ENCODE data around the gene CYP4F11.
"Not testable (repeated sequence)": the region's sequence is repeated elsewhere in the genome, so short reads cannot be mapped to it uniquely, and the experiment has no call there.

Gene CYP4F11

DNA sequence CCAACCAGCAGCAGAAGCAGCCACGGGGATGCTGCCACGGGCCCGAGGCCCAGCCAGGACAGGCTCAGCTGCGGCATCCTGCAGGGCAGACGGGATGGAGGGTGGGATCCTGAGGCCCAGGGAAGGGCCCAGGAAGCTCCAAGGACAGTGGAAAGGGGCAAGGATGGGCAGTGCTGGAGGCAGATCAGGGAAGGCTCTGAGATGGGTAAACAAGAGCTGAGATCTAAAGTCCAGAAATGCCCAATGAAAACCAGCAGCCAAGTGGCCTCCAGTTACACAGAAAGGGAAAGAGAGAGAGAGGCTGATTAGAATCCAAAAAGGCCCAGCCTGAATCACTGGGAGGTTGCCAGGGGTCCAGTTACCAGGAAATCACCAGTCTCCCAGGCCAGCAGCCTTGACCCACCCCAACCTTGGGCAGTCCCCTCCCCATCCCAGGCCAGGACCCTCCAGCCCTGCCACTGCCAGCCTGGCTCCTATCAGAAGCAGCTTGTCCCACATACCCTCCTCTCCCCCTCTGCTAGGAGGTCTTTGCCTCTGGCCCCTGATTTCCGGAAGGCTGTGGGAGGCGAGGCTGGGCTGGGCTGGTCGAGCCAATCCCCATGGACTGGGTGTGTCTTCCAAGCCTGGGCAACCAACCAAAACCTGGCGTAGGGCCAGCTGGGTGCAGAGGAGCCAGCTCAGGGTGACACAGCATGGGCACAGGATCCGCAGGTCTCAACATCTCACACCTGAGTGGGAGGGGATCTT lies at the start of gene CYP4F11:
TSS of gene CYP4F11 (minus strand) at position 198 of the 747 bp plus-strand sequence. CDS start at position 77, 121 bp downstream.
- Histone ChIP-seq H3K9me3 (ENCODE audit: control insufficient read depth in 1 of 2, low read length in 2 of 2) (peaks cover 0 to 10% of the 10 kb centered on the region in 2 donors), H3K4me1 (ENCODE audit: control insufficient read depth in 1 of 2, insufficient read depth in 2 of 2, low read length in 2 of 2) (peaks cover 0 to 7% of the 10 kb centered on the region in 2 donors), H3K27ac (ENCODE audit: low read length) (no peak within 1 kb of the TSS), H3K4me3 (ENCODE audit: low read depth in 1 of 2, low read length in 2 of 2) (no peak within 1 kb of the TSS), H3K36me3 (ENCODE audit: control insufficient read depth in 1 of 2, insufficient read depth in 2 of 2, low read length in 2 of 2) (no peaks in the 10 kb centered on the region), H3K27me3 (ENCODE audit: low read depth, low read length) (peaks cover 5% of the 10 kb centered on the region)

- no peaks in the 10 kb centered on the region for H3K36me3 ChIP-seq (ENCODE audit: control insufficient read depth in 1 of 2, insufficient read depth in 2 of 2, low read length in 2 of 2)
- peaks cover 5 to 15% of the 10 kb centered on the region in 2 donors for H3K9me3 ChIP-seq (ENCODE audit: control insufficient read depth in 1 of 2, low read length in 2 of 2)
- no peaks in the 10 kb centered on the region for H3K27me3 ChIP-seq (ENCODE audit: low read depth, low read length)
- H3K4me3 ChIP-seq (ENCODE audit: low read depth in 1 of 2, low read length in 2 of 2), result no peak overlapping the region
- no peak overlapping the region for H3K27ac ChIP-seq (ENCODE audit: low read length)
- H3K4me1 ChIP-seq (ENCODE audit: control insufficient read depth in 1 of 2, insufficient read depth in 2 of 2, low read length in 2 of 2), result no peaks in the 10 kb centered on the region
Measured at GRCh38 chr19:15979293-15979692, 45.0 kb upstream of the CYP4F11 start.

DNA sequence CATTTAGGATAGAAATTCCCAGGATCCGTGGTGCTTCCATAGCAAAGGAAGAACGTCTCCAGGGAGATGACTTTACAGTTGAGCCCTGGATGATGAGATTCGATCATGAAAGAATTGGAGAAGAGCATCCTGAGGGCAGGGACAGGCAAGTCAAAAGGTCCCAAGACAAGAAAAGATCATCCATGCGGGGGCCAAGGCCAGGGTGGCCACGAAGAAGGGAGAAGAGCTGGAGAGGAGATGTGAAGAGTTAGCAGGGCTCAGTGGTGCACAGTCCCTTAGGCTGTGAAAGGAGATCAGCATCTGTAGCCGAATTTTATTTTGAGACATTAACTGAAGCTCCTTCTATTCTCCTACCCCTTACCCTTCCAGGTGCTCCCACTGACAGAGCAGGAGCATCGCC lies 43.4 kb upstream of the CYP4F11 start:
- Histone ChIP-seq H3K27ac (ENCODE audit: low read length) (no peak overlapping the region), H3K9me3 (ENCODE audit: control insufficient read depth in 1 of 2, low read length in 2 of 2) (peaks cover 0 to 15% of the 10 kb centered on the region in 2 donors), H3K27me3 (ENCODE audit: low read depth, low read length) (no peaks in the 10 kb centered on the region), H3K4me3 (ENCODE audit: low read depth in 1 of 2, low read length in 2 of 2) (no peak overlapping the region), H3K36me3 (ENCODE audit: control insufficient read depth in 1 of 2, insufficient read depth in 2 of 2, low read length in 2 of 2) (no peaks in the 10 kb centered on the region), H3K4me1 (ENCODE audit: control insufficient read depth in 1 of 2, insufficient read depth in 2 of 2, low read length in 2 of 2) (no peaks in the 10 kb centered on the region)

DNA sequence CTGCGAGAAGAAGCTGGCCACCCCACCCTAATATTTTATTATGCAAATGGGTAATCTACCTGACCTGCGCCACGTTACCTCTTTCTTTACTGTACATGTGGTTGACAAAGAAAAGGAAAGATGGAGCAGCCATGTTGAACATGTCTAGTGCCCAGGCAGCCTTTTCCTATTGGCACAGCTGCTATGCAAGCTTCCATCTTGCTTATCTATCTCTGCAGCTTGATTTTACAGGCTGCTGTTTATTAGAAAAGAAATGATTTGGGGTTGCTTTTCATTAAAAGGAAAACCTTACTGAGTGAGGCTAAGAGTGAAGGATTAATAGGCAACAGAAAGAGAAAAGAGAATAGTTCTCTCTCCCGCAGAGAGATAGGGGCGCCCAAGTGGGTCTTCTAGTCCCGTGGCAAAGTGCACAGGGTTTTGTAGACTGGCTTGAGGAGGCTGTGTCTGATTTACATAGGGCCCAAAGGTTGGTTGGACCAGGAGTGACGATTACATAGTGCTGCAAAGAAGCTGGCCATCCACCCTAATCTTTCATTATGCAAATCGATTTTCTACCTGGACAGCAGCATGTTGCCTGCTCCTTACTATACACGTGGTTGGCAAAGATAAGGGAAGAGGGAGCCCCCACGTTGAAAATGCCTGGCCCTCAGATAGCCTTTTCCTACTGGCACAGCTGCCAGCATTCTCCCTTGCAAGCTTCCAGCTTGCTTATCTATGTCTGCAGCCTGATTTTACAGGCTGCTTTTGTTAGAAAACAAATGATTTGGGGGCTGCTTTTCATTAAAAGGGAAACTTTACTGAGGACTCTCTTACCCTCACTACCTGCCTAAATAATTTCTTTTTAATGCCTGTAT lies 42.7 kb upstream of the CYP4F11 start:
- Histone ChIP-seq H3K4me1 (ENCODE audit: control insufficient read depth in 1 of 2, insufficient read depth in 2 of 2, low read length in 2 of 2) (no peaks in the 10 kb centered on the region), H3K27me3 (ENCODE audit: low read depth, low read length) (no peaks in the 10 kb centered on the region), H3K27ac (ENCODE audit: low read length) (no peak overlapping the region), H3K36me3 (ENCODE audit: control insufficient read depth in 1 of 2, insufficient read depth in 2 of 2, low read length in 2 of 2) (no peaks in the 10 kb centered on the region), H3K9me3 (ENCODE audit: control insufficient read depth in 1 of 2, low read length in 2 of 2) (peaks cover 0 to 12% of the 10 kb centered on the region in 2 donors), H3K4me3 (ENCODE audit: low read depth in 1 of 2, low read length in 2 of 2) (no peak overlapping the region)

DNA sequence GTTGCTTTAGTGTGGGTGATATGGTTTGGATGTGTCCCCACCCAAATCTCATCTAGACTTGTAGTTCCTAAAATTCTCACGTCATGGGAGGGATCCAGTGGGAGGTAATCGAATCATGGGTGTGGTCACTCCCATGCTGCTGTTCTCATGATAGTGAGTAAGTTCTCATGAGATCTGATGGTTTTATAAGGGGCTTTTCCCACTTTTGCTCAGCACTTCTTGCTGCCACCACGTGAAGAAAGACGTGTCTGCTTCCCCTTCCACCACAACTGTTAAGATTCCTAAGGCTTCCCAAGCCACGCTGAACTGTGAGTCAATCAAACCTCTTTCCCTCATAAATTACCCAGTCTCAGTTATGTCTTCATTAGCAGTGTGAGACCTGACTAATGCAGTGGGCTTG lies 40.5 kb upstream of the CYP4F11 start:
- no peak overlapping the region for H3K27ac ChIP-seq (ENCODE audit: low read length)
- H3K9me3 ChIP-seq (ENCODE audit: control insufficient read depth in 1 of 2, low read length in 2 of 2), result no peaks in the 10 kb centered on the region
- no peaks in the 10 kb centered on the region for H3K36me3 ChIP-seq (ENCODE audit: control insufficient read depth in 1 of 2, insufficient read depth in 2 of 2, low read length in 2 of 2)
- H3K4me3 ChIP-seq (ENCODE audit: low read depth in 1 of 2, low read length in 2 of 2), result no peak overlapping the region
- no peaks in the 10 kb centered on the region for H3K4me1 ChIP-seq (ENCODE audit: control insufficient read depth in 1 of 2, insufficient read depth in 2 of 2, low read length in 2 of 2)
- no peaks in the 10 kb centered on the region for H3K27me3 ChIP-seq (ENCODE audit: low read depth, low read length)

DNA sequence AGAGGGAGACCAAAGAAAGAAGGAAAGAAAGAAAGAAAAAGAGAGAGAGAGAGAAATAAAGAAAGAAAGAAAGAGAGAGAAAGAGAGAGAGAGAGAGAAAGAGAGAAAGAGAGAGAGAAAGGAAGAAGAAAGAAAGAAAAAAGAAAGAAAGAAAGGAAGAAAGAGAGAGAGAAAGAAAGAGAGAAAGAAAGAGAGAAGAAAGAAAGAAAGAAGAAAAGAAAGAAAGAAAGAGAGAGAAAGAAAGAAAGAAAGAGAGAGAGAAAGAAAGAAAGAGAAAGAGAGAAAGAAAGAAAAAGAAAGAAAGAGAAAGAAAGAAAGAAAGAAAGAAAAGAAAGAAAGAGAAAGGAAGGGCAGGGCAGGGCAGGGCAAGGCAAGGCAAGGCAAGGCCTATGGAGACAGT lies 37.7 kb upstream of the CYP4F11 start:
- not testable (repeated sequence) for H3K36me3 ChIP-seq (ENCODE audit: control insufficient read depth in 1 of 2, insufficient read depth in 2 of 2, low read length in 2 of 2); H3K27ac ChIP-seq (ENCODE audit: low read length); H3K27me3 ChIP-seq (ENCODE audit: low read depth, low read length); H3K9me3 ChIP-seq (ENCODE audit: control insufficient read depth in 1 of 2, low read length in 2 of 2); H3K4me3 ChIP-seq (ENCODE audit: low read depth in 1 of 2, low read length in 2 of 2); H3K4me1 ChIP-seq (ENCODE audit: control insufficient read depth in 1 of 2, insufficient read depth in 2 of 2, low read length in 2 of 2)

GRCh38 chr19:15971224-15971780 lies 37.0 kb upstream of the CYP4F11 start:
- Histone ChIP-seq H3K27me3 (ENCODE audit: low read depth, low read length) (no peaks in the 10 kb centered on the region), H3K27ac (ENCODE audit: low read length) (no peak overlapping the region), H3K36me3 (ENCODE audit: control insufficient read depth in 1 of 2, insufficient read depth in 2 of 2, low read length in 2 of 2) (no peaks in the 10 kb centered on the region), H3K4me1 (ENCODE audit: control insufficient read depth in 1 of 2, insufficient read depth in 2 of 2, low read length in 2 of 2) (no peaks in the 10 kb centered on the region), H3K4me3 (ENCODE audit: low read depth in 1 of 2, low read length in 2 of 2) (no peak overlapping the region), H3K9me3 (ENCODE audit: control insufficient read depth in 1 of 2, low read length in 2 of 2) (no peaks in the 10 kb centered on the region)

GRCh38 chr19:15964231-15964630 lies 29.9 kb upstream of the CYP4F11 start:
- no peaks in the 10 kb centered on the region for H3K36me3 ChIP-seq (ENCODE audit: control insufficient read depth in 1 of 2, insufficient read depth in 2 of 2, low read length in 2 of 2)
- H3K27me3 ChIP-seq (ENCODE audit: low read depth, low read length), result no peaks in the 10 kb centered on the region
- H3K4me1 ChIP-seq (ENCODE audit: control insufficient read depth in 1 of 2, insufficient read depth in 2 of 2, low read length in 2 of 2), result no peaks in the 10 kb centered on the region
- H3K4me3 ChIP-seq (ENCODE audit: low read depth in 1 of 2, low read length in 2 of 2), result no peak overlapping the region
- no peak overlapping the region for H3K27ac ChIP-seq (ENCODE audit: low read length)
- peaks cover 0 to 2% of the 10 kb centered on the region in 2 donors for H3K9me3 ChIP-seq (ENCODE audit: control insufficient read depth in 1 of 2, low read length in 2 of 2)

GRCh38 chr19:15962319-15962718 lies 28.0 kb upstream of the CYP4F11 start:
- H3K9me3 ChIP-seq (ENCODE audit: control insufficient read depth in 1 of 2, low read length in 2 of 2), result peaks cover 0 to 2% of the 10 kb centered on the region in 2 donors
- no peaks in the 10 kb centered on the region for H3K4me1 ChIP-seq (ENCODE audit: control insufficient read depth in 1 of 2, insufficient read depth in 2 of 2, low read length in 2 of 2)
- no peak overlapping the region for H3K27ac ChIP-seq (ENCODE audit: low read length)
- H3K36me3 ChIP-seq (ENCODE audit: control insufficient read depth in 1 of 2, insufficient read depth in 2 of 2, low read length in 2 of 2), result no peaks in the 10 kb centered on the region
- H3K4me3 ChIP-seq (ENCODE audit: low read depth in 1 of 2, low read length in 2 of 2), result no peak overlapping the region
- H3K27me3 ChIP-seq (ENCODE audit: low read depth, low read length), result no peaks in the 10 kb centered on the region

DNA sequence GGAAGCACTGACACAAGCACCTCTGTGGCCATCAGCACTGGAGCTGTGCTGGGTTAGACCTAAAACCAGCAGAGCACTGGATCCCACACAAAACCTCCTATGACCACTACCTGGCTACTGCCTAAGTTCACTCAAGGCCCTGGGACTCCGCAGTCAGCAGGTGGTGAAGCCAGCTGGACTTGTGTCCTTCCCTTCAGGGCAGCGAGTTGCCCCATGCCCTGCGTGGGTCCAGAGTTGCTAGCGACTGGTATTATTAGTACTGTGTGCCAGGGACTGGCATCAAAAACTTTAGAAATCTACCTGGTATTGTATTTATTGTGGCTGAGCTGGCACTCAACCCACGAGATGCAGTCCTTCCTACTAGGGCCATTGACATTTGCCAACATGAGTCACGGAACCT lies 20.5 kb upstream of the CYP4F11 start:
- H3K4me1 ChIP-seq (ENCODE audit: control insufficient read depth in 1 of 2, insufficient read depth in 2 of 2, low read length in 2 of 2), result no peaks in the 10 kb centered on the region
- no peaks in the 10 kb centered on the region for H3K9me3 ChIP-seq (ENCODE audit: control insufficient read depth in 1 of 2, low read length in 2 of 2)
- H3K4me3 ChIP-seq (ENCODE audit: low read depth in 1 of 2, low read length in 2 of 2), result no peak overlapping the region
- H3K27me3 ChIP-seq (ENCODE audit: low read depth, low read length), result peaks cover 12% of the 10 kb centered on the region
- no peak overlapping the region for H3K27ac ChIP-seq (ENCODE audit: low read length)
- H3K36me3 ChIP-seq (ENCODE audit: control insufficient read depth in 1 of 2, insufficient read depth in 2 of 2, low read length in 2 of 2), result no peaks in the 10 kb centered on the region

DNA sequence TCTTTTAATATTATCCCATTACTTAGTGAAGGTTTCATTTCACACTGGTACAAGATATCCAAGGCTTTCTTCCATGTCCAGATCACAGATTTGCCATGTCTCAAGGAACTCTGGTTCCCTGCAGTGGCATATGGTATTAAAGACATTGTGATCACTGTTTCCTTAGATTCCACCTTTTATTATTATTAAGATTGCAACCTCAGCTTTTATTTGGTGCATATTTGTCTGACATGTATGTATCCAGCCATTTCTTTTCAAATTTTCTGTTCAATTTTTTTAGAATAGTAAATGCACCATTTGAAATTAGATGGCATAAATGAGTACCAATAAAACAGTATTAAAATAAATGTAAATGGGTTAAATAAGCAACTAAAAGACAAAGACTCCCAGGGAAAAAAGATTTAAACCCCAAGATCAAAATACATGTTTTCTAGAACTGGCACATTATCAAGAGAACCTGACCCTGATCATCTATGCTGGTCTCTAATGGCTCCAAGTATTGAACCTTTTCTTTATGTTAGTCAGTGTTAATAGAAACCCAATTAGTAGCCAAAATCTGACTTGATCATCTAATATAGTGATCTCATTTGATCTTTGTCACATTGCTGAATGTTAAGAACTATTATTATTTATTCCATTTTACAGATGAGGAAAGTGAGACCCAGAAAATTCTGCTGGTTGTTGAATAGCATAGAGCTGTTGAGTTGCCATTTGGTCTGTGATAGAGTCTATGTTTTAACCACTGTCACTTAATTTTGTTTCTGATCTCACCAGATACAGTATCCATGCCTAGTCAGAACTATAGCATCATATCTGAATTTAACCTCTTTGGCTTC lies 14.1 kb upstream of the CYP4F11 start, which contains the start of gene OR10H4:
TSS of gene OR10H4 (plus strand) at position 786 of the 836 bp plus-strand sequence. CDS start at position 786, 0 bp downstream.
- Histone ChIP-seq H3K27me3 (ENCODE audit: low read depth, low read length) (peaks cover 4% of the 10 kb centered on the region), H3K27ac (ENCODE audit: low read length) (no peak within 1 kb of the TSS), H3K4me1 (ENCODE audit: control insufficient read depth in 1 of 2, insufficient read depth in 2 of 2, low read length in 2 of 2) (no peaks in the 10 kb centered on the region), H3K9me3 (ENCODE audit: control insufficient read depth in 1 of 2, low read length in 2 of 2) (peaks cover 14 to 23% of the 10 kb centered on the region in 2 donors), H3K4me3 (ENCODE audit: low read depth in 1 of 2, low read length in 2 of 2) (no peak within 1 kb of the TSS), H3K36me3 (ENCODE audit: control insufficient read depth in 1 of 2, insufficient read depth in 2 of 2, low read length in 2 of 2) (no peaks in the 10 kb centered on the region)
